ENCODE data around the gene DAB1. TPM values are rescaled to one million over a fixed set of nuclear protein-coding genes. Genes with fewer than 3 reads are reported as not detected.

The DAB1 gene
- total RNA-seq, 1 donor from 2014 or later = 0.25 TPM

DNA sequence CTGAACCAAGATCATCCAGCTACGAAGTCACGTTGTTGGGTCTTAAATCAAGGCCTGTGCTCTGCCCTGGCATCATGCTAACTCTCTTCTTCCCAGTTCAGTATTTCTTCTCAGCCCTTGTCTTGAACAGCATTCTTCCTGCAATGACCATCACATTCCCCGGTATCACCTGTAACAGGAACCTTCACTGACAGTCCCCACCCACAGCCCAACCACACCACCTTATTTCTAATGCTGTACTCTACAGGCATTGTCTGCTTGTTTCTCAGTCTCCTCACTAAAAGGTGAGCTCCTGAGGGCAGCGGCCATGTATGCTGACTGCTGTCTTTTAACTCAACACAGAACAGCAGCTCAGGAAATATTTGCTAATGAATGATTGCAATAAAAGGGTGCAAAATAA lies 54.0 kb downstream of the DAB1 start:
- DNase-seq (ENCODE audit: low read depth) = no peak
- TF ChIP-seq, protein P1, sequence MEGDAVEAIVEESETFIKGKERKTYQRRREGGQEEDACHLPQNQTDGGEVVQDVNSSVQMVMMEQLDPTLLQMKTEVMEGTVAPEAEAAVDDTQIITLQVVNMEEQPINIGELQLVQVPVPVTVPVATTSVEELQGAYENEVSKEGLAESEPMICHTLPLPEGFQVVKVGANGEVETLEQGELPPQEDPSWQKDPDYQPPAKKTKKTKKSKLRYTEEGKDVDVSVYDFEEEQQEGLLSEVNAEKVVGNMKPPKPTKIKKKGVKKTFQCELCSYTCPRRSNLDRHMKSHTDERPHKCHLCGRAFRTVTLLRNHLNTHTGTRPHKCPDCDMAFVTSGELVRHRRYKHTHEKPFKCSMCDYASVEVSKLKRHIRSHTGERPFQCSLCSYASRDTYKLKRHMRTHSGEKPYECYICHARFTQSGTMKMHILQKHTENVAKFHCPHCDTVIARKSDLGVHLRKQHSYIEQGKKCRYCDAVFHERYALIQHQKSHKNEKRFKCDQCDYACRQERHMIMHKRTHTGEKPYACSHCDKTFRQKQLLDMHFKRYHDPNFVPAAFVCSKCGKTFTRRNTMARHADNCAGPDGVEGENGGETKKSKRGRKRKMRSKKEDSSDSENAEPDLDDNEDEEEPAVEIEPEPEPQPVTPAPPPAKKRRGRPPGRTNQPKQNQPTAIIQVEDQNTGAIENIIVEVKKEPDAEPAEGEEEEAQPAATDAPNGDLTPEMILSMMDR (IDR thresholded peaks at IDR 0.05; ENCODE audit: insufficient read depth, low read length, poor library complexity, severe bottlenecking) = no peak
- no peaks in the 10 kb centered on the region for H3K27me3 ChIP-seq (ENCODE audit: control insufficient read depth, insufficient read depth, low read length)
- H3K36me3 ChIP-seq (ENCODE audit: control insufficient read depth, insufficient read depth, low read length) = no peaks in the 10 kb centered on the region
- no peak overlapping the region for H3K4me3 ChIP-seq (ENCODE audit: low read depth, low read length)

DNA sequence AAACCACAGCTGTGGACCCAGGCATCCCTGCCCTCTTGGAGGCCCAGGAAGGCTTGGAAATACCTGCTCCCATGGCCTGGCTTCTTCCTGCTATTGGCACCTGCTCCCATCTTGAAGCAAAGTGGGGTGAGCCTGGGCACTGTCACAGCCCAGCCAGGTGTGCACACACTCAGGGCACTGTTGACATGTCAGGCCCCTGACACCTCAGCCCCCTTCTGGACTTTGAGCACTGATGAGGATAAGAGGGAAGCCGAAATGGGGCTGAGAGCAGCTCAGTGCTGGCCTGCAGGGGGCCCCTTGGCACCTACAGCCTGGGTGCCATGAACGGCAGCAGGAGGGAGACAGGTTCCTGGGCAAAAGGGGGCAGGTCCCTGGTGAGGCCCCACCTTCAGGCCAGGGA lies 55.9 kb downstream of the DAB1 start:
- Histone ChIP-seq H3K27me3 (ENCODE audit: control insufficient read depth, insufficient read depth, low read length) (no peaks in the 10 kb centered on the region), H3K36me3 (ENCODE audit: control insufficient read depth, insufficient read depth, low read length) (no peaks in the 10 kb centered on the region)
- TF ChIP-seq, protein P1 (IDR thresholded peaks at IDR 0.05; ENCODE audit: insufficient read depth, low read length, poor library complexity, severe bottlenecking) = no peak

DNA sequence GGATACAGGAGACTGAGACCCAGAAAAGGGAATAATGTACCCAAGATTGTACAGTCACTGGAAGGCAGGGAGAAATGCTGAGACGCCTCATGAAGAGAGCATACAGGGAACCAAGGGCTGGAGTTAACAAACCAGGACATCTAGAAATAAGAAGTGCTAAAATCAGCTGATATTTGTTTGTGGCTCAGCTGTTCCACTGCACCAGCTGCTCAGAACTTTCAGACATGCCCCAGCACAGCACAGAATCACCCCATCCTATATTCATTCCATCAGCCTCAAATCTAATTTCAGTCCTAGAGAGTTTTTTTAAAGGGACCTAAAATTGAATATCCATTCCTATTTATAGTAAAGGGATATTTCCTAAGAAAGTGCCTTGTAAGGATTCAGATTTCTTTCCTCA lies 60.2 kb downstream of the DAB1 start:
- H3K4me3 ChIP-seq (ENCODE audit: low read depth, low read length) = no peak overlapping the region
- TF ChIP-seq, protein P1 (IDR thresholded peaks at IDR 0.05; ENCODE audit: insufficient read depth, low read length, poor library complexity, severe bottlenecking) = no peak
- no peak for DNase-seq (ENCODE audit: low read depth)
- no peaks in the 10 kb centered on the region for H3K36me3 ChIP-seq (ENCODE audit: control insufficient read depth, insufficient read depth, low read length)
- H3K27me3 ChIP-seq (ENCODE audit: control insufficient read depth, insufficient read depth, low read length) = no peaks in the 10 kb centered on the region

More for the DNA sequence above, 55.9 kb downstream of the DAB1 start:
- DNase-seq (ENCODE audit: low read depth) = no peak
- no peak overlapping the region for H3K4me3 ChIP-seq (ENCODE audit: low read depth, low read length)

DNA sequence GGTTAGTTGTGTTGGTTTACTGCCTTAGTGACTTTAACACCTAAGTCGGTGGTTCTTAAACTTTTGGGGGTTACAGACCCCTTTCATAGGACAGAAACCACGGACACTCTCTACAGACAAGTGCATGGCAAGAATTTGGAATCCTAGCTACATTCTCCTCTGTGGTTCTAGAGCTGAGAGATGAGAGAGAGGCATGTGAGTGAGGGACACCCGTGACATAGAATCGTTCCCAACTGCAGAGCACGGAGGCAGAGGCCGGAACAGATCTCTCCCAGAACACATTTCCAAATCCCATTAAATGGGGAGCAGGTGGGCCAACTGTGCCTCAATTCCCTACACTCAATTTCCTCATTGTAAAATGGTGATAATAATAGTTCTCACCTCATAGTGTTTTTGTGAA lies 60.7 kb downstream of the DAB1 start:
- Histone ChIP-seq H3K4me3 (ENCODE audit: low read depth, low read length) (no peak overlapping the region), H3K27me3 (ENCODE audit: control insufficient read depth, insufficient read depth, low read length) (no peaks in the 10 kb centered on the region), H3K36me3 (ENCODE audit: control insufficient read depth, insufficient read depth, low read length) (no peaks in the 10 kb centered on the region)
- TF ChIP-seq, protein P1 (IDR thresholded peaks at IDR 0.05; ENCODE audit: insufficient read depth, low read length, poor library complexity, severe bottlenecking) = no peak
- no peak for DNase-seq (ENCODE audit: low read depth)

DNA sequence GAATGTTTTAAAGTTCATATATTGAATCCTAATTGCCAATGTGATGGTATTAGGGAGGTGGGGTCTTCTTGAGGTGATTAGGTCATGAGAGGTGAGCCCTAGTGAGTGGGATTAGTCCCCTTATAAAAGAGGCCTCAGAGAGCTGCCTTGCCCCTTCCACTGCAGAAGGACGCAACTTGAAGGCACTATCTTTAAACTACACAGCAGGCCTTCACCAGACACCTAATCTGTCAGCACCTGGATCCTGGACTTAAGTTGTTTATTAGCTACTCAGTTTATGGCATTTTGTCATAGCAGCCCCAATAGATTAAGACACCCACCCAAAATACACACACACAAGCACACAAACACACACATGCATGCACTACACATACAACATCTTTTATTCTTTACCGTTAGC lies 61.4 kb downstream of the DAB1 start:
- H3K36me3 ChIP-seq (ENCODE audit: control insufficient read depth, insufficient read depth, low read length) = no peaks in the 10 kb centered on the region
- no peak for DNase-seq (ENCODE audit: low read depth)
- H3K4me3 ChIP-seq (ENCODE audit: low read depth, low read length) = no peak overlapping the region
- H3K27me3 ChIP-seq (ENCODE audit: control insufficient read depth, insufficient read depth, low read length) = no peaks in the 10 kb centered on the region
- TF ChIP-seq, protein P1 (IDR thresholded peaks at IDR 0.05; ENCODE audit: insufficient read depth, low read length, poor library complexity, severe bottlenecking) = no peak

DNA sequence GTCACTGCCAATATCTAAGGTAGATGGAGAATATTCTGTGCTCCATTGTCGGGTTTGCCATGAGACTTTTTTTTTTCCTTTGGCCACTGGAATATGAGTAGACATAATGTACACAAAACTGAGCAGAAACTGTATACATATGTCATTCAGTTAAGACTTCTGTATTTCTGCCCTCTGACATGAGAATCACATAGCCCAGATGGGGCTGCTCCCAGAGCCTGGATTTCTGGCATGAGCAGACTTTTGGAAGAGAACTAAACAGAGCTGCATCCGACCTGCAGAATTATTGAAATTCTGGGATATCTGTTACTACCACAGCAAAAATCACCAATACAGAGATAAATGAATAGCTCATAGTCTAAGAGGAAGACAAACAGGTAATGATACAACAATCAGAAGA lies 62.3 kb downstream of the DAB1 start:
- no peaks in the 10 kb centered on the region for H3K27me3 ChIP-seq (ENCODE audit: control insufficient read depth, insufficient read depth, low read length)
- TF ChIP-seq, protein P1 (IDR thresholded peaks at IDR 0.05; ENCODE audit: insufficient read depth, low read length, poor library complexity, severe bottlenecking) = no peak
- DNase-seq (ENCODE audit: low read depth) = no peak
- no peak overlapping the region for H3K4me3 ChIP-seq (ENCODE audit: low read depth, low read length)
- no peaks in the 10 kb centered on the region for H3K36me3 ChIP-seq (ENCODE audit: control insufficient read depth, insufficient read depth, low read length)

Measured in kidney epithelial cell (primary cell).